GM12873 (cell line): Measurements from ENCODE around the gene TMEM131.

Experiments
- TF ChIP-seq, protein P1 (sequence below): IDR thresholded peaks from 2 replicates; pipeline ENCODE4 v1.5.1; 2012; ENCODE audit warnings: low read depth, mild to moderate bottlenecking, moderate library complexity, low read length, control low read depth; ENCODE audit not compliant: insufficient read depth; ENCODE audit errors: missing control alignments

TMEM131 gene

DNA sequence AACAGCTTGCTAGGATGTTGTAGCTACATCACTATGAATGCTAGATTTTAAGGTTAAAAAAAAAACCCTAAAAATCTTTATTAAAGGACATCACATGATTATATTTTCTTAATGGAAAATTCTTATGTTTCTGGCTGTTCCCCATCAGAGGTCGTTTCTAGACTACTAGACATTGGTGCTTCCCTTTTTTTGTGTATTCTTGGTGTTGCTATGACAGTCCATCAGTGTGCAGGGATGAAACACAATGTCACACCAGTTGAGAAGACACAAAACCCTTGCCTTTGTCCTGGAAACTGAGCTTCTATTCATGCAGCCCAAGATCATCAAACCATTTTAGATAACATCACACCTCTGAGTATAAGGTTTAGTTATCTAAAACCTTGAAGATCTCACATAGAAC lies 19.9 kb upstream of the TMEM131 start:
- TF ChIP-seq, protein P1, sequence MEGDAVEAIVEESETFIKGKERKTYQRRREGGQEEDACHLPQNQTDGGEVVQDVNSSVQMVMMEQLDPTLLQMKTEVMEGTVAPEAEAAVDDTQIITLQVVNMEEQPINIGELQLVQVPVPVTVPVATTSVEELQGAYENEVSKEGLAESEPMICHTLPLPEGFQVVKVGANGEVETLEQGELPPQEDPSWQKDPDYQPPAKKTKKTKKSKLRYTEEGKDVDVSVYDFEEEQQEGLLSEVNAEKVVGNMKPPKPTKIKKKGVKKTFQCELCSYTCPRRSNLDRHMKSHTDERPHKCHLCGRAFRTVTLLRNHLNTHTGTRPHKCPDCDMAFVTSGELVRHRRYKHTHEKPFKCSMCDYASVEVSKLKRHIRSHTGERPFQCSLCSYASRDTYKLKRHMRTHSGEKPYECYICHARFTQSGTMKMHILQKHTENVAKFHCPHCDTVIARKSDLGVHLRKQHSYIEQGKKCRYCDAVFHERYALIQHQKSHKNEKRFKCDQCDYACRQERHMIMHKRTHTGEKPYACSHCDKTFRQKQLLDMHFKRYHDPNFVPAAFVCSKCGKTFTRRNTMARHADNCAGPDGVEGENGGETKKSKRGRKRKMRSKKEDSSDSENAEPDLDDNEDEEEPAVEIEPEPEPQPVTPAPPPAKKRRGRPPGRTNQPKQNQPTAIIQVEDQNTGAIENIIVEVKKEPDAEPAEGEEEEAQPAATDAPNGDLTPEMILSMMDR = no peak

DNA sequence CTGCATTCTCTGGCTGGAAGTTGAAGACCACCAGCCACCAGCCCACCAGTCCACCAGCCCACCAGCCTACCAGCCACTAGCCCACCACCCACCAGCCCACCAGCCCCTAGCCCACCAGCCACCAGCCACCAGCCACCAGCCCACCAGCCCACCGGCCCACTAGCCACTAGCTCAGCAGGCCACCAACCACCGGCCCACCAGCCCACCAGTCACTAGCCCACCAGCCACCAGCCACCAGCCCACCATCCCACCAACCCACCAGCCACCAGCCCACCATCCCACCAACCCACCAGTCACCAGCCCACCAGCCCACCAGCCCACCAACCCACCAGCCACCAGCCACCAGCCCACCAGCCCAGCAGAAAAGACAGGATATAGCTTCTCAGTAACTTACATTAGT lies 18.6 kb upstream of the TMEM131 start:
- TF ChIP-seq, protein P1 = no peak

GRCh38 chr2:98013407-98014042 lies 17.8 kb upstream of the TMEM131 start:
- TF ChIP-seq, protein P1 = no peak

- TF ChIP-seq, protein P1 = peak; percentile 14
Observed at GRCh38 chr2:98012561-98012991, 16.8 kb upstream of the TMEM131 start.

- TF ChIP-seq, protein P1 = no peak
Observed at GRCh38 chr2:98009887-98010760, 14.4 kb upstream of the TMEM131 start.

DNA sequence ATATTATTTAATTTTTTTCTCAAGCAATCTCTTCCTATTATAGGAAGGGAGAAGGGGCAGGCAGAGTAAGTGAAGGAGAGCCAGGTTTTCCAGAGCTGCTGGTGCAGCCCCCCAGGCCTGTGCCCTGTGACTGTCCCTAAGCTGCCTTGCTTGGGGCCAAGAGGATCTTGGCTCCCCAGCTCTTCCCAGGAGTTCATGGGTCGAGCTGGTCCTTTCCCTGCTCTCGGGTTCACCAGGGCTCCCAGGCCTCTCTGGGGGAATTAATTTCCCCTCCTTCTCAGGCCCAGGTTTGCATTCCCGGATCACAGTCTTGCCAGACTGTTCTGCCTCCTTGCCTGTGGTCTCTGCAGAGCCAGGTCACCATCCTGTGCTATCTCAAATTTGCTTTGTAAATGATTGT lies 12.7 kb upstream of the TMEM131 start:
- TF ChIP-seq, protein P1 = no peak

- TF ChIP-seq, protein P1 = no peak
Observed at GRCh38 chr2:98006378-98006777, 10.6 kb upstream of the TMEM131 start.
